Activated CD8-positive, alpha-beta T cell treated with anti-CD3 and anti-CD28 coated beads for 36 hours (primary cell): Measurements from ENCODE around the gene VAC14. TPM values are rescaled to one million over a fixed set of nuclear protein-coding genes. Genes with fewer than 3 reads are reported as not detected.

Experiments used
- ATAC-seq: fragments of 200-7000 bp; cut with Tn5 transposase; one replicate; pipeline ENCODE4 v1.10.0; 2021; ENCODE audit warnings: mild to moderate bottlenecking, moderate library complexity
- CTCF ChIA-PET: fragments of 350-600 bp; sonication (Branson Sonifier 250); formaldehyde crosslinking; loops from one replicate; lab custom pipeline; 2021; ENCODE audit warnings: antibody characterized with exemption; lab: Charles Lee
- POLR2A ChIA-PET: fragments of 350-600 bp; sonication (Branson Sonifier 250); formaldehyde crosslinking; loops from one replicate; lab custom pipeline; 2021; ENCODE audit warnings: antibody characterized with exemption; lab: Charles Lee
- DNase-seq: peaks from one replicate; pipeline ENCODE4 v3.0.0-alpha.2; 2020
- H3K27ac Mint-ChIP-seq: one replicate; pipeline ENCODE4 v1.8.0; 2021; ENCODE audit warnings: mild to moderate bottlenecking, mixed read lengths
- H3K27me3 Mint-ChIP-seq: one replicate; pipeline ENCODE4 v1.8.0; 2021; ENCODE audit warnings: mixed read lengths
- H3K36me3 Mint-ChIP-seq: one replicate; pipeline ENCODE4 v1.8.0; 2021; ENCODE audit warnings: low read depth, mixed read lengths
- H3K4me1 Mint-ChIP-seq: one replicate; pipeline ENCODE4 v1.8.0; 2021; ENCODE audit warnings: low read depth, mixed read lengths
- H3K4me3 Mint-ChIP-seq: one replicate; pipeline ENCODE4 v1.8.0; 2021; ENCODE audit warnings: mild to moderate bottlenecking, moderate library complexity, mixed read lengths
- H3K9me3 Mint-ChIP-seq: one replicate; pipeline ENCODE4 v1.8.0; 2021; ENCODE audit warnings: mixed read lengths
- CTCF ChIP-seq: fragments of 200-600 bp; IDR thresholded peaks from one replicate; pipeline ENCODE4 v1.8.0; 2022; ENCODE audit warnings: antibody characterized with exemption, mild to moderate bottlenecking
- intact Hi-C: fragments of 100-400 bp; cut with micrococcal nuclease; formaldehyde crosslinking; loops from one replicate; pipeline ENCODE4 v1.10.0; 2022
- total RNA-seq, 2 experiments: library from RNA; stranded (reverse); gene quantifications; one replicate each; pipeline ENCODE4 v1.2.3, GENCODE V29; 2021

The VAC14 gene
- total RNA-seq, 2 experiments from 2014 or later: 27.6 TPM

- POLR2A ChIA-PET: no interaction called here
- no peak for TF ChIP-seq CTCF
- Mint-ChIP-seq H3K9me3 (no peaks in the 10 kb centered on the region), H3K36me3 (no peaks in the 10 kb centered on the region), H3K27ac (no peak overlapping the region), H3K27me3 (no peaks in the 10 kb centered on the region), H3K4me1 (peaks cover 4% of the 10 kb centered on the region), H3K4me3 (no peak overlapping the region)
- no peak for DNase-seq
- intact Hi-C loops: no loop called here
- CTCF ChIA-PET: interaction anchor here (1.3 to 4.2 kb wide), 2 partner anchors 18 to 115 kb away, joined by 3 to 23 read pairs; no protein-coding TSS in a partner anchor
- ATAC-seq: no peak
These were observed 144.8 kb downstream of the VAC14 start for GRCh38 chr16:70656065-70656711.

- peaks cover 4% of the 10 kb centered on the region for H3K4me1 Mint-ChIP-seq
- ChIA-PET POLR2A (interaction anchor here (0.7 kb wide), 1 partner anchor 317 kb away, joined by 4 read pairs; no protein-coding TSS in a partner anchor), CTCF (interaction anchor here (0.6 to 4.2 kb wide), 34 partner anchors 9 to 858 kb away, joined by 3 to 23 read pairs (median 4); no protein-coding TSS in a partner anchor)
- H3K36me3 Mint-ChIP-seq: no peaks in the 10 kb centered on the region
- DNase-seq (peak; percentile 87), ATAC-seq (peak; percentile 92)
- peak; percentile 94 for TF ChIP-seq CTCF
- no peaks in the 10 kb centered on the region for H3K9me3 Mint-ChIP-seq
- no peaks in the 10 kb centered on the region for H3K27me3 Mint-ChIP-seq
- intact Hi-C loops: no loop called here
- H3K27ac Mint-ChIP-seq: no peak overlapping the region
- H3K4me3 Mint-ChIP-seq: no peak overlapping the region
These were observed 146.9 kb downstream of the VAC14 start for GRCh38 chr16:70653809-70654771.

GRCh38 chr16:70653406-70653805 lies 147.6 kb downstream of the VAC14 start:
- Mint-ChIP-seq H3K4me3 (no peak overlapping the region), H3K36me3 (no peaks in the 10 kb centered on the region), H3K27ac (no peak overlapping the region), H3K4me1 (peaks cover 4% of the 10 kb centered on the region), H3K27me3 (no peaks in the 10 kb centered on the region), H3K9me3 (no peaks in the 10 kb centered on the region)
- ATAC-seq (no peak), DNase-seq (no peak)
- intact Hi-C loops: no loop called here
- CTCF ChIA-PET: interaction anchor here (0.7 to 4.2 kb wide), 23 partner anchors 9 to 723 kb away, joined by 3 to 23 read pairs (median 3); no protein-coding TSS in a partner anchor
- TF ChIP-seq CTCF: no peak
- POLR2A ChIA-PET: interaction anchor here (0.6 to 0.7 kb wide), 3 partner anchors 55 to 674 kb away, joined by 3 to 5 read pairs (median 3); no protein-coding TSS in a partner anchor

- TF ChIP-seq CTCF: no peak
- Mint-ChIP-seq H3K36me3 (no peaks in the 10 kb centered on the region), H3K27ac (no peak overlapping the region), H3K27me3 (no peaks in the 10 kb centered on the region), H3K4me3 (no peak overlapping the region), H3K4me1 (peaks cover 4% of the 10 kb centered on the region), H3K9me3 (no peaks in the 10 kb centered on the region)
- intact Hi-C loops: no loop called here
- DNase-seq (no peak), ATAC-seq (no peak)
- CTCF ChIA-PET: interaction anchor here (1.1 to 4.2 kb wide), 11 partner anchors 17 to 492 kb away, joined by 3 to 23 read pairs (median 4); no protein-coding TSS in a partner anchor
- POLR2A ChIA-PET: interaction anchor here (0.7 to 1.1 kb wide), 2 partner anchors 14 to 673 kb away, joined by 3 to 4 read pairs; no protein-coding TSS in a partner anchor
These were observed 148.6 kb downstream of the VAC14 start for GRCh38 chr16:70652322-70652721.
